HG03520 (cell line): ENCODE data around the gene SLCO3A1.

Experiments
- ATAC-seq: cut with Tn5 transposase; IDR thresholded peaks from one replicate; pipeline ENCODE4 v1.9.1; 2021; ENCODE audit warnings: mild to moderate bottlenecking, moderate library complexity; ENCODE audit not compliant: unreplicated experiment

The SLCO3A1 gene

DNA sequence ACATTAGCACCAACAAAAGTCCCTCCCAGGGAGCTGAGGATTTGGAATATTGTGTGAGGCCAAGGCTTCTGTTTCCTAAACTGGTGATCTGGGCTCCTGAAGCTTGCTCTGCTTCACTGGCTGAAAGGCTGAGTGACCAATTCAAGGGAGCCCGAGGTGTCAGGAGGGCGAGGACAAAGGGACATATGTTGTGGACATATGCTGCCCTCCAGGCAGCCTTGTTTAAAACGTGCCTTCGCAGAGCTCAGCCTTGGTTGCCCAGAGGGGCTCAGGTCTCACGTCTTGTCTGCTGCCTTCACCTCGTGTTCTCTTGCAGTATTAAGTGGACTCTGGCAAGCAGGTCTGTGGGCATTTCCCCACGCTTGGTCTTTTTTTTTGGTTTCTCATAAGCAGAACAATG lies 7.0 kb downstream of the SLCO3A1 start:
- no peak for ATAC-seq

DNA sequence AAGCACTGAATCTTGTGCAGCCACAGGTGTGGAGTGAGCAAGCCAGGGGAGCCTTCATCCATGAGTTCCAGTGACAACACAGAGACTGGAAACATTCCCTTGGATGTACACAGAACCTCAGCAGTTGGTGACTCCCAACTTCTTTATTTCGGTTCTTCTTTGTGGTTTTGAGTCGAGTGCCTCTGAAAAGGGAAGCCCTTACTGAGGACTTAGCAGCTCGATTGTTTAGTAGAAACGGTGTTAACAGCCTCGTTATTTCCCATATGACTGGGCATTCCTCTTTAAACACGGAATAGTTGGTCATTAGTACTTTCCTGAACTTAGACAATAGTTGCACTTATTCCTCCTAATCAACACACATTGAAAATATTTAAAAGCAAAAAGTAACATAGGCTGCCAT lies 7.7 kb downstream of the SLCO3A1 start:
- ATAC-seq: no peak

GRCh38 chr15:91862891-91863504 lies 9.5 kb downstream of the SLCO3A1 start:
- no peak for ATAC-seq

GRCh38 chr15:91863621-91864255 lies 10.2 kb downstream of the SLCO3A1 start:
- ATAC-seq: no peak

DNA sequence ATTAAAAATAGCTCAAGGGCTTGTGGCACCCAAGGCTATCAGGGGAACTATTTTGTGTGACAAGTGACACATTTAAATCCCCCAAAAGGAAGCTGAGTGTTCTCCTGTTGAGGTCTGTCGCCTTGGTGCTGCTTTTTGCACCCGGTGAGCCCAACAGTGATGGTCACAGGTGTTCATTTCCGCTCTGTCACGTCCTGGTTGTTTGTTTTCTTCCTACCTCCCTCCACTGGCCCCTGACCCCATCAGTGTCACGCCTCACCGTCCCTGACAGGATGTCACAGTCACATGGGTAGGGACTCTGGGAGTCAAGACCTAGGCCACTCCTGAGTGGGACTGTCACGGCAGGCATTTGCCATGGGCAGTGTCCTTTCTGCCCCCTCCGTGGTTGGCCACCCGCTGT lies 11.2 kb downstream of the SLCO3A1 start:
- no peak for ATAC-seq

DNA sequence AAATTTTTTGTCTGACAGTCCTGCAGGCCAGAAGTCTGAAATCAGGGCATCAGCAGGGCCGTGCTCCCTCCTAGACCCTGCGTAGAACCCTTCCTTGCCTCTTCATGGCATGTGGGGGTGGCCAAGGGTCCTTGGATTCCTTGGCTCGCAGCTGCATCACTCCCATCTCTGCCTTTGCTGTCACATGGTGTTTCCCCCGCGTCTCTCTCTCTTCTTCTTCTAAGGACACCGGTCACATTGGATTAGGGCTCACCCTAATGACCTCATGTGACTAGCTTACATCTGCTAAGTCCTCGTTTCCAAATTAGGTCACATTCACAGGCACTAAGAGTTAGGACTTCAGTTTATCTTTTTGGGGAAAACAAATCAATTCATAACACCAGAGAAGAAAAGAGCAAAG lies 12.0 kb downstream of the SLCO3A1 start:
- ATAC-seq: no peak

- no peak for ATAC-seq
Observed at GRCh38 chr15:91865950-91866349, 12.4 kb downstream of the SLCO3A1 start.

DNA sequence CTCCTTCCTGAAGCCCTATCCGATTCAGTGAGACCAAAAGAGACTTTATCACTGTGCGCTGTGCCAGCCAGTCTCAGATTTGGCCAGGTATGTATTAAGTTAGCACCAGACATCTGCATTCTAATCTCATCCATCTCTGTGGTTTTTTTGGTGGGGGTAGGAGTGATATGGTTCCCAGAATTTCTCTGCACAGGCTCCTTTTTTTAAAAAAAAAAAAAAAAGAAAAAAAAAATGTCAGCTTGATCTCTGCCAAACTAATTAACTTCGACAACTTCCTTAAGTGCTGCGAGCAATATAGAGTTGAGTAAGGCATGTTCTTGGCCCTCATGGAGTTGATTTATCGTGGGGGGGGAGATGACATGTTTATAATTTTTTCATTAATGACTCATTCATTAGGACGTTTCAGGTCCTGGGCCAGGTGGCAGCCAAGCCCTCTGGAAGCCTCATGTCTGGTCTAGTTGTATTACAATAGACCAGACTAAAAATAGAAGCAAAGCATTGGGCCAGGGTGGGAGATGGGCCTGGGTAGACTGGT lies 12.9 kb downstream of the SLCO3A1 start:
- no peak for ATAC-seq

DNA sequence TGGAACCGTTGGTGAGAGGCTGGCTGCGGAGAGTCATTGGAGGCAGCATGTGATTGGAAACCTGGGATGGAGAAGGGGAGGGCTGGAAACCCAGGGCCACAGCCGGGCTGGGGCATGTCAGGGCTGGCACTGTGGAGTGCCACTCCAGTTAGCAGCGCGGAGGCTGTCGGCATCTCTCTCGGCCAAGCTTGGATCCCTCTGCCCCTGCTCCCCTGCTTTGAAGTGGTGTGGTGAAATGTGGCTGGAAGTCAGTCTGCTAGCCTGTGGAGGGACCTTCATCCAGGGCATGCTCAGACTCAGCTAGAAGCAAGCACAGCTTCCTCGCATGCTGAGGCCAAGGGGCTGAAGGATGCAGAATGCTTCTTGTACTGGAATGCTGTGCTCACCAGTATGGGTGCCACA lies 13.5 kb downstream of the SLCO3A1 start:
- ATAC-seq: no peak

DNA sequence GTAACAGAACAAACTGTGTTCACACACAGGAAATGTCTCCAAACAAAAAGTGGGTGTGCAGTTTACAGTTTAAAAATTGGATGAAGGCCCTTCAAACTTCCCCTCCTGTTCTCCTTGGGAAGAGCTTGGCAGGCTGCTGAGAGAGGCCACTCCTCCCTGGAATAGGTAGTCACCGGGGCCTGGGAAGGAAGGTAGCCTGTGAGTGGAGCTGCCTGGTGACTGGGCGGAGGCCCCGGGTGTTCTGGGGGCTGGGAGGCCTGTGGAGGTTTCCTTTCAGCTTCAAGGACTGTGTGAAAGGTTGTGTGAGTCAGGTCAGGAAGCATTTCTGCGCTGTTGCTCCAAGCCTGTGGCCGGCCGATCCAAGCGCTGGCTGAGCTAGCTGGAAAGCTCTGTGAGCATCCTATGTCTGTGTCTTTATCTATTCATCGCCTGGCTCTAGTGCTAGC lies 14.1 kb downstream of the SLCO3A1 start:
- no peak for ATAC-seq

GRCh38 chr15:91870876-91871537 lies 17.5 kb downstream of the SLCO3A1 start:
- ATAC-seq: no peak

DNA sequence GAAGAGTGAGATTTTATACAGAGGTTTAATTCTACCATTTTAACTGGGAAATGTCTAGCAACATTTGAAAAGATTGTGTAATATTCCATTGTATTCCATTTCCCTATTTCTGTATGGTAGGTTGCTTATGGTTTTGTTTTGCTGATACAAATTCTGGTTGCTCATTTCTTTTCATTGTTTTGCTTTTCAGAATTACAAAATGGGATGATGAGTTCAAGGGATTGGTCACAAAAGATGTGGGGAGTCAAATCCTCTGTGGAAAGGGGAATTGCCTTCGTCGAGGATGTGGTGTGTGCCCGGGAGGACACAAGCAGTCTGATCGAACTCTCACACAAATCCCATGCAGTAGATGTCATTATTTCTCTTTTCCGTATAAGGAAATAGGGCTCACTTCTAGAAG lies 18.3 kb downstream of the SLCO3A1 start:
- ATAC-seq: no peak

- no peak for ATAC-seq
Observed at GRCh38 chr15:91872356-91873137, 19.0 kb downstream of the SLCO3A1 start.

- ATAC-seq: no peak
Observed at GRCh38 chr15:91873138-91873536, 19.6 kb downstream of the SLCO3A1 start.

GRCh38 chr15:91874171-91874570 lies 20.7 kb downstream of the SLCO3A1 start:
- no peak for ATAC-seq

DNA sequence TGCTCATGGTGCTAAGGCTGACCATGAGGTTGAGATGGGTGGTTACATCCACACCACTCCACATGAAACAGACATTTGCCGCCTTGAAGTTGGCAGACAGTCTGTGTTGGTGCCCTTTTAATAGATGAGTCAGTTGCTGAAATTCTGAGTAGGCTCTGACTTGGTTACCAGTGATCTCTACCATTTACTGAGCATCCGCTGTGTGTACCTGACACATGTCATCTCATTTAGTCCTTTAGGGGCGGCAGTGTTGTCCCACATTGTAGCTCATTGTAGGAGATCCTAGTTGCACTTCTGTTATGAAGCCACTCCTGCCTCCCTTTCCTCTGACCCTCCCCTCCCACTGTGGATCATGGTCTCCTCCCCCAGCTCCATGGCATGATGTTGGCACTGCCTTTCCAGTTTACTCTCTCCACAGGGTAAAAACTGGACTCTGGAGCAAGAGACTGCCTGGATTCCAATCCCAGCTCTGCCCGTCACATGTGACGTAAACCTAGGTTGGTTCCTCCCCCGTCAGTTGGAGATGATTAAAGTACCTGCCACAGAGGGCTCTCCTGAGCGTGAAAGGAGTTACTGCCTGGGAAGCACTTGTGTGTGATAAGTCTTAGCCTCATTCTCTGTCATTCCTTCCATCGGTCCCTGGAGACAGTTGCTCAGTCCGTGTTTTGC lies 21.6 kb downstream of the SLCO3A1 start:
- ATAC-seq: no peak

DNA sequence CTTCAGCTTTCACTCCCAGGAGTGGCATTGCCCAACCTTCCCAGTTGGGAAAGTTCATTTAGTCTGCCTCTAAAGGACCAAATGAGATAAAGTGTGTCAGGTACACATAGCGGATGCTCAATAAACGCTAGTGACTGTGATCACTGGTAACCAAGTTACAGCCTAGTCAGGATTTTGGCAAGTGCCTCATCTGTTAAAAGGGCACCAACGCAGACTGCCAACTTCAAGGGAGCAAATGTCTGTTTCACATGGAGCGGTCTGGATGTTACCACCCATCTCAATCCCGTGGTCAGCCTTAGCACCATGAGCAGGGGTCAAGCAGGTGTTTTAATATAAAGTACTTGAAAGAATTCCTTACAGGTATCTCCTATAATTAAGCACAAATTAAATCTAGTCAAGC lies 22.7 kb downstream of the SLCO3A1 start:
- ATAC-seq: no peak

- no peak for ATAC-seq
Observed at GRCh38 chr15:91878319-91878870, 24.9 kb downstream of the SLCO3A1 start.

- no peak for ATAC-seq
Observed at GRCh38 chr15:91879158-91879557, 25.6 kb downstream of the SLCO3A1 start.

DNA sequence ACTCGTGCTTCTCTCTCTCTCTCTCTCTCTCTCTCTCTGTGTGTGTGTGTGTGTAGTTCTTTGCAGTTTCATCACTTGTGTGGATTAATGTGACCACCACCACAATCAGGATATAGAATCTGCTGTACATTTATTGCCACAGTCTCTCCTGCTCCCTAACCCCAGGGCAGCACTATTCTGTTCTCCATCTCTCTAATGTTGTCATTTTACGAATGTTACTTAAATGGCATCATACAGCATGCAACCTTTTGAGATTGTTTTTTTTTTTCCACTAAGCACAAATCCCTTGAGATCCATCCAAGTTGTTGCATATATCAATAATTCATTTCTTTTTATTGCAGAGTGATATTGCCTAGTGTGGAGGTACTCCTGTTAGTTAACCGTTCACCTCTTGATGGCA lies 26.9 kb downstream of the SLCO3A1 start:
- no peak for ATAC-seq
